ENCODE measurements around the gene NDUFAF5. TPM values are rescaled to one million over a fixed set of nuclear protein-coding genes. Genes with fewer than 3 reads are reported as not detected.

NDUFAF5 gene
- total RNA-seq, 1 experiment from 2014 or later, result 40.2 TPM

- Histone ChIP-seq H4K5ac (ENCODE audit: insufficient read length, low read depth, low read length) (no peak overlapping the region), H3K27ac (ENCODE audit: insufficient read length, low read depth, low read length) (no peak overlapping the region), H3K56ac (ENCODE audit: insufficient read length, low read depth, low read length) (no peak overlapping the region), H2BK20ac (ENCODE audit: low read depth, low read length, poor library complexity, severe bottlenecking) (no peak overlapping the region), H2BK120ac (ENCODE audit: low read depth, low read length, poor library complexity, severe bottlenecking) (no peak overlapping the region), H3T11ph (ENCODE audit: low read length) (no peak overlapping the region), H2AK5ac (ENCODE audit: insufficient read length, low read length) (no peak overlapping the region), H2BK12ac (ENCODE audit: insufficient read length, low read depth, low read length) (no peak overlapping the region), H3K14ac (ENCODE audit: insufficient read depth, low read length) (no peak overlapping the region), H3K23ac (ENCODE audit: insufficient read length, low read depth, low read length) (no peak overlapping the region), H3K4me2 (ENCODE audit: insufficient read depth, insufficient read length, low read length) (no peak overlapping the region), H3K79me1 (ENCODE audit: insufficient read depth, low read depth, low read length, poor library complexity, severe bottlenecking) (no peaks in the 10 kb centered on the region), H4K20me1 (ENCODE audit: control insufficient read depth, insufficient read depth, insufficient read length) (no peaks in the 10 kb centered on the region), H3K27me3 (ENCODE audit: insufficient read depth, low read length) (no peaks in the 10 kb centered on the region), H2AFZ (ENCODE audit: low read length) (no peak overlapping the region), H4K8ac (replicated peaks; ENCODE audit: insufficient read length, low read depth, low read length) (no peak overlapping the region), H3K79me2 (ENCODE audit: insufficient read depth, low read length) (no peaks in the 10 kb centered on the region), H3K9ac (ENCODE audit: extremely low read depth, insufficient read length, low read length) (no peak overlapping the region), H4K91ac (ENCODE audit: insufficient read length, low read depth, low read length) (no peak overlapping the region), H3K4me1 (ENCODE audit: insufficient read depth, low read length) (no peaks in the 10 kb centered on the region), H3K18ac (ENCODE audit: insufficient read length, low read depth, low read length) (no peak overlapping the region), H3K23me2 (ENCODE audit: insufficient read length, low read depth, low read length, poor library complexity, severe bottlenecking) (no peaks in the 10 kb centered on the region), H3K9me3 (ENCODE audit: control insufficient read depth, low read depth, low read length) (no peaks in the 10 kb centered on the region), H2BK5ac (ENCODE audit: insufficient read length, low read length) (no peak overlapping the region), H2BK15ac (ENCODE audit: low read depth, low read length) (no peak overlapping the region), H3K4ac (ENCODE audit: low read depth, low read length) (no peak overlapping the region)
- Mint-ChIP-seq H3K9me3 (no peaks in the 10 kb centered on the region), H3K4me3 (no peak overlapping the region), H3K4me1 (0 out of 4 replicates have a peak, but pooled peaks cover 2 to 4% of the 10 kb centered on the region in 2 experiments), H3K36me3 (ENCODE audit: insufficient read depth in 1 of 3, low read depth in 3 of 3) (no peaks in the 10 kb centered on the region), H3K27ac (no peak overlapping the region; a peak in 2 of 7 replicates), H3K27me3 (ENCODE audit: low read depth) (no peaks in the 10 kb centered on the region; the same call in none of the 2 replicates)
- no peak for TF ChIP-seq CTCF (conservative IDR thresholded peaks at IDR 0.05)
- no peak for DNase-seq
- WGBS (ENCODE audit: extremely low coverage, insufficient read length, low lambda C conversion rate), result no CpG with 5 or more reads among the region's 4 CpGs
Measured at GRCh38 chr20:13839421-13840092, 54.7 kb downstream of the NDUFAF5 start.

All from H9 (cell line).